Tibial artery (tissue), 4 donors: Measurements from ENCODE around the gene PBX4.

Experiments
- DNase-seq, 2 donors: peaks; one replicate each; pipeline ENCODE4 v3.0.0-alpha.2; 2019
- H3K27ac ChIP-seq, 2 donors: fragments of 200-600 bp; sonication (generic) in 1 of 2; 1 replicate in 1 of 2; 2 replicates in 1 of 2; pipeline ENCODE4 v1.5.1; 2018 to 2019; ENCODE audit warnings: mild to moderate bottlenecking in 1 of 2
- H3K27me3 ChIP-seq, 2 donors: fragments of 200-600 bp; sonication (generic) in 1 of 2; one replicate each; pipeline versions ENCODE4 v1.5.1 to v1.6.0; 2016 to 2019
- H3K36me3 ChIP-seq, 3 donors: fragments of 200-600 bp; sonication (generic) in 2 of 3; one replicate each; pipeline ENCODE4 v1.5.1; 2016 to 2019; ENCODE audit warnings: mild to moderate bottlenecking in 2 of 3
- H3K4me1 ChIP-seq, 4 donors: fragments of 200-600 bp; sonication (generic) in 2 of 4; 1 replicate in 3 of 4; 2 replicates in 1 of 4; pipeline ENCODE4 v1.5.1; 2016 to 2019
- H3K4me3 ChIP-seq, 2 donors: fragments of 200-600 bp; sonication (generic) in 1 of 2; 1 replicate in 1 of 2; 2 replicates in 1 of 2; pipeline ENCODE4 v1.5.1; 2018 to 2019; ENCODE audit warnings: mild to moderate bottlenecking in 2 of 2
- H3K9me3 ChIP-seq, 3 donors: fragments of 200-600 bp; sonication (generic) in 1 of 3; one replicate each; pipeline ENCODE4 v1.5.1; 2016 to 2019
- intact Hi-C: fragments of 100-400 bp; cut with DNase I; formaldehyde crosslinking; loops from one replicate; pipeline ENCODE4 v1.15.0; 2023; ENCODE audit warnings: low total_unique reads
- TF ChIP-seq, protein P1 (sequence below), 2 experiments: fragments of 200-600 bp in 1 of 2; fragments of 450-650 bp in 1 of 2; IDR thresholded peaks; one replicate each; pipeline ENCODE4 v1.5.1; 2017 to 2019; ENCODE audit warnings: antibody characterized with exemption in 2 of 2, mild to moderate bottlenecking in 1 of 2, moderate library complexity in 1 of 2

The PBX4 gene

DNA sequence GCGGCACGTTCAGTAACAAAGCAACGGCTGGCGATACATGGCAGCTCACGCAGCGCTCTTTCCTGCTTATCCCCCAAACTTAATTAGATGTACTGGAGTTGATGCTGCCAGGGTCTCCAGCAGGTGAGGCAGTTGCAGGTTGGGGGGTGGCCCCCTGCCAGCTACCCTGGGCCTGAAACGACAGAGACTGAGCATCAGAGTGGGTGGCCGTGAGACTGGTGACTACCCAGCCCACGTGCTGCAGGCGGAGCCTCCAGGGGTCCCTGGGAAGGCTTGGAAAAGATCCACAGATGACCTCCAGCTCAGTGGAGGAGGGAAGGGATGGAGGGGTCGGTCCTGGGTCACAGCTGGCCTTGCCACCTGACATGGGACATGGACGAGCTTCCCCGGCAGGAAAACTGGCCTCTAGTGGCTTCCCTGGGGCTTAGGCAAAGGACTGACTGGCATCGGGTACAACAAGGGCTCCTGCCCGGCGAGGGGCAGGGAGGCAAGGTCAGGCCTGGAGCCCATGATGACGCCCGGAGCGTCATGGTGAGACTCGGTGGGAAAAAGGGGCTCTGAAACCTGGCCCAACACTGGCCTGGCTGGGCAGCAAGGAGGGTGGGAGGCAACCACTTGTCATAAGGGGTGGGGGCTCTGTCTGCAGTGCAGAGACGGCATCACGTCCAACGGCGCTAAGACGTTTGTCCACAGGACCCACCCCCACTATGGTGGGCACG, 56.4 kb downstream of the PBX4 start:
- Histone ChIP-seq H3K4me3 (no peak overlapping the region), H3K27ac (no peak overlapping the region), H3K27me3 (no peaks in the 10 kb centered on the region), H3K9me3 (no peaks in the 10 kb centered on the region), H3K4me1 (no peaks in the 10 kb centered on the region), H3K36me3 (no peaks in the 10 kb centered on the region)
- no peak for DNase-seq
- intact Hi-C loops = no loop called here
- TF ChIP-seq, protein P1, sequence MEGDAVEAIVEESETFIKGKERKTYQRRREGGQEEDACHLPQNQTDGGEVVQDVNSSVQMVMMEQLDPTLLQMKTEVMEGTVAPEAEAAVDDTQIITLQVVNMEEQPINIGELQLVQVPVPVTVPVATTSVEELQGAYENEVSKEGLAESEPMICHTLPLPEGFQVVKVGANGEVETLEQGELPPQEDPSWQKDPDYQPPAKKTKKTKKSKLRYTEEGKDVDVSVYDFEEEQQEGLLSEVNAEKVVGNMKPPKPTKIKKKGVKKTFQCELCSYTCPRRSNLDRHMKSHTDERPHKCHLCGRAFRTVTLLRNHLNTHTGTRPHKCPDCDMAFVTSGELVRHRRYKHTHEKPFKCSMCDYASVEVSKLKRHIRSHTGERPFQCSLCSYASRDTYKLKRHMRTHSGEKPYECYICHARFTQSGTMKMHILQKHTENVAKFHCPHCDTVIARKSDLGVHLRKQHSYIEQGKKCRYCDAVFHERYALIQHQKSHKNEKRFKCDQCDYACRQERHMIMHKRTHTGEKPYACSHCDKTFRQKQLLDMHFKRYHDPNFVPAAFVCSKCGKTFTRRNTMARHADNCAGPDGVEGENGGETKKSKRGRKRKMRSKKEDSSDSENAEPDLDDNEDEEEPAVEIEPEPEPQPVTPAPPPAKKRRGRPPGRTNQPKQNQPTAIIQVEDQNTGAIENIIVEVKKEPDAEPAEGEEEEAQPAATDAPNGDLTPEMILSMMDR (IDR thresholded peaks at IDR 0.05) = no peak

DNA sequence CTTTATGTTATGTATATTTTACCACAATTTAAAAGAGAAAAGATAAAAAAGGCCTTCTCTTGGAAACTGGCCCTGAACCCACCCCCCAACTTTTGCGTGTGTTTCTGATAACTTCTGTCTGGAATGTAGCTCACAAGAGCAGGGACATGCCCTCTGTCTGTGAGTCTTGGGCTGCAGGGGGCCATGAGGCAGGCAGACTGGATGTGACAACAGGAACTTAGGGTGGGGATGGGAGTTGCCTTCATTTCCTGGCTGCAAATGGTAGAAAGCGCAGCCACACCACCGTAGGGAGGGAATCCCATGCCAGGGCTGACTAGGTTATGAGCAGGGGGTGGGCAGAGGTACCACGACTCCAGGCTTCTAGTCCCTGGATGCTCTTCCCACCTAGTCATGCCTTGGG, 58.6 kb downstream of the PBX4 start:
- no peak overlapping the region for H3K27ac ChIP-seq
- TF ChIP-seq, protein P1 (IDR thresholded peaks at IDR 0.05) = no peak
- H3K27me3 ChIP-seq = peaks cover 0 to 3% of the 10 kb centered on the region in 2 donors
- intact Hi-C loops = no loop called here
- H3K9me3 ChIP-seq = no peaks in the 10 kb centered on the region
- H3K4me1 ChIP-seq = no peaks in the 10 kb centered on the region
- no peak overlapping the region for H3K4me3 ChIP-seq
- no peak for DNase-seq
- H3K36me3 ChIP-seq = no peaks in the 10 kb centered on the region

DNA sequence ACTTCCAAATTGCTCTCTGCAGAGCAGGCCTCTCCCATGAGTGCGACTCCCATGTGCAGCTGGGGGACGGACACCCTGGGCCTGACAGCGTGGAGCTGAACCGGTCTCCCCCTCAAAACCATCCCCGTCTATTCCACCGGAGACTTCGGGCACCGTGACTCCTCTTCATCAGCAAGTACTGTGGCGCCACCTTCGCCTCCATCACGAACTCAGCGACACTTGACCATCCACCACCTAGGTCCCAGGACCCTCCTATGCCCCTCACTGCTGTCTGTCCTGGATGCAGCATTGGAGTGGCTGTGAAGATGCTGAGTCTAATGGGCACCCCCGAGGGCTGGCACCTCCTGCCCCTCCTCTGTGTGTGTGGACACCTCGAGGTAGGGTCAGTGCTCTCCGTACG, 59.9 kb downstream of the PBX4 start:
- H3K4me3 ChIP-seq = no peak overlapping the region
- TF ChIP-seq, protein P1 (IDR thresholded peaks at IDR 0.05) = no peak
- no peaks in the 10 kb centered on the region for H3K36me3 ChIP-seq
- no peaks in the 10 kb centered on the region for H3K4me1 ChIP-seq
- intact Hi-C loops = no loop called here
- no peaks in the 10 kb centered on the region for H3K9me3 ChIP-seq
- H3K27me3 ChIP-seq = peaks cover 0 to 14% of the 10 kb centered on the region in 2 donors
- DNase-seq = no peak
- no peak overlapping the region for H3K27ac ChIP-seq

DNA sequence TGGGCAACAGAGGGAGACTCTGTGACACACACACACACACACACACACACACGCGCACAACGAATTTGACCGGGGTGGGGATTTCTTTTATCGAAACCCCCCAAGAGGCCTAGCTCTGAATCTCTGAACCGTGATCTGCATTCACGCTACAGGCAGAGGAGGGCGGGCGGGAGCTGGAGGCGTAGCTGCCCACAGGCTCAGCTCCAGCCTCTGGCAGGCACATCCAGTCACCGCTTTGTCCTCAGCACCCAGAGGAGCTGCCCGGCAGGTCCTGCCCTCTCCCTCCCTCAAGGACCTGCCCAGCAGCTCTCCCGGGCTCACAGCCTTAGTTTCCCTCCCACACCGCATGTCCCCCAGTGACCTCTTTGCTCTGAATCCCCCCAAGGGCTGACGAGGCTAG, 60.4 kb downstream of the PBX4 start:
- H3K9me3 ChIP-seq = no peaks in the 10 kb centered on the region
- no peak overlapping the region for H3K4me3 ChIP-seq
- TF ChIP-seq, protein P1 (IDR thresholded peaks at IDR 0.05) = no peak
- no peaks in the 10 kb centered on the region for H3K4me1 ChIP-seq
- H3K27me3 ChIP-seq = peaks cover 0 to 14% of the 10 kb centered on the region in 2 donors
- H3K27ac ChIP-seq = no peak overlapping the region
- H3K36me3 ChIP-seq = no peaks in the 10 kb centered on the region
- no peak for DNase-seq
- intact Hi-C loops = no loop called here

DNA sequence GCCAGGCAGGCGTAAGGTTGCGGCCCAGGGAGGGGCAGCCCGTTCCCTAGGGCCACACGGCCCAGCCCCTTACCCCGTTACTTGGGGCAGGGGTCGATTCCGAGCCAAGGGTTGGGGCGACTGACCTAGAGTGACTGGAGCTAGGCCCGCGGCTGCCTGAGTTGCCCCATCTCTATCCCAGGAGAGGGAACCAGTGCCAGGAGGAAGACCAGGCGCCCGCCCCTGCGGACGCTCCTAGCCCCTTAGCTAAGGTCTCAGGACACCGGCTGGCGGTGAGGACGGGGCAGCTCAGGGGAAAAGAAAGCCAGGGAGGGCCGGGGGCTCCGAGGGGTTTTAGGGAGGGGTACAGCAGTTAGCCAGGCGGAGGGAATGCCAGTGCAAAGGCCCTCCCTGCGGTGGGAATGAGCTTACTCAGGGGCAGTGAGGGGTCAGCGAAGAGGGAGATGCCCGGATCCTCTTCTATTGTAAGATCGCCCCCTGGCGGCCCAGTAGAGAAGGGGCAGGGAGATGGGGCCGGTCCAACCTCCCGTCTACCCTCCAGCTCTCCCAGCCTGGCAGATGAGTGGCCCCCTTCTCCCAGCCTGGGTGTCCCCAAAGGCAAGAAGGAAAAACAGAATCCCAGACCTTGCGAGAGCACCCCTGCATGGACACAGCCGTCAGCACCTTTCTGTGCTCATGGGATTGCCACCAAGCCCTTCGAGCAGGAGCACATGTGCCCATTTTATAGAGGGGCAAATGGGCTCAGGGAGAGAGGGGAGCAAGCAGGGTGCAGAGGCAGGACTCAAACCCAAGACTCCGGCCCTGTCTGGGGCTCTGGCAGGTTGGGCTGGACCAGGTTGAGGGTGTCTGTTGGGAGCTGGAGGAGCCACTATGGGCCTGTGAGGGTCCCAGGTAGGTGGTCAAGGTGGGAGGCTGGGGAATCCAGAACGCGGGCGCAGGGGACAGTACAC, 64.1 kb downstream of the PBX4 start:
- no peaks in the 10 kb centered on the region for H3K36me3 ChIP-seq
- TF ChIP-seq, protein P1 (IDR thresholded peaks at IDR 0.05) = peak; percentile 52 to 60
- DNase-seq = peak in 1 of 2 donors; percentile 68
- H3K9me3 ChIP-seq = no peaks in the 10 kb centered on the region
- H3K4me3 ChIP-seq = no peak overlapping the region
- H3K4me1 ChIP-seq = no peaks in the 10 kb centered on the region
- no peak overlapping the region for H3K27ac ChIP-seq
- peaks cover 0 to 34% of the 10 kb centered on the region in 2 donors for H3K27me3 ChIP-seq
- intact Hi-C loops = no loop called here
